Measurements from ENCODE around the gene SYAP1.

GRCh38 chrX:16678689-16679088 lies 40.7 kb upstream of the SYAP1 start:
- TF ChIP-seq, protein P1, sequence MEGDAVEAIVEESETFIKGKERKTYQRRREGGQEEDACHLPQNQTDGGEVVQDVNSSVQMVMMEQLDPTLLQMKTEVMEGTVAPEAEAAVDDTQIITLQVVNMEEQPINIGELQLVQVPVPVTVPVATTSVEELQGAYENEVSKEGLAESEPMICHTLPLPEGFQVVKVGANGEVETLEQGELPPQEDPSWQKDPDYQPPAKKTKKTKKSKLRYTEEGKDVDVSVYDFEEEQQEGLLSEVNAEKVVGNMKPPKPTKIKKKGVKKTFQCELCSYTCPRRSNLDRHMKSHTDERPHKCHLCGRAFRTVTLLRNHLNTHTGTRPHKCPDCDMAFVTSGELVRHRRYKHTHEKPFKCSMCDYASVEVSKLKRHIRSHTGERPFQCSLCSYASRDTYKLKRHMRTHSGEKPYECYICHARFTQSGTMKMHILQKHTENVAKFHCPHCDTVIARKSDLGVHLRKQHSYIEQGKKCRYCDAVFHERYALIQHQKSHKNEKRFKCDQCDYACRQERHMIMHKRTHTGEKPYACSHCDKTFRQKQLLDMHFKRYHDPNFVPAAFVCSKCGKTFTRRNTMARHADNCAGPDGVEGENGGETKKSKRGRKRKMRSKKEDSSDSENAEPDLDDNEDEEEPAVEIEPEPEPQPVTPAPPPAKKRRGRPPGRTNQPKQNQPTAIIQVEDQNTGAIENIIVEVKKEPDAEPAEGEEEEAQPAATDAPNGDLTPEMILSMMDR (IDR thresholded peaks at IDR 0.05; ENCODE audit: control extremely low read depth in 1 of 3, insufficient read depth in 1 of 3, low read depth in 1 of 3, low read length in 3 of 3) = no peak
- TF ChIP-seq TBP (IDR thresholded peaks at IDR 0.05; ENCODE audit: low read depth, low read length) = no peak
- TF ChIP-seq SRF (IDR thresholded peaks at IDR 0.05; ENCODE audit: low read depth, low read length) = no peak
- TF ChIP-seq GABPA (IDR thresholded peaks at IDR 0.05; ENCODE audit: borderline replicate concordance, insufficient read depth, low read length) = no peak
- no peak for TF ChIP-seq SIN3A (conservative IDR thresholded peaks at IDR 0.05 in 1 of 2, IDR thresholded peaks at IDR 0.05 in 1 of 2; ENCODE audit: low read depth in 1 of 2, low read length in 2 of 2)
